HG03457 (cell line): ENCODE results near the gene IGF2BP1.
"Not testable (repeated sequence)": the region's sequence is repeated elsewhere in the genome, so short reads cannot be mapped to it uniquely, and the experiment has no call there.

ENCODE experiments used
- ATAC-seq: cut with Tn5 transposase; IDR thresholded peaks from one replicate; pipeline ENCODE4 v1.9.1; 2021; ENCODE audit warnings: moderate number of reproducible peaks; ENCODE audit not compliant: unreplicated experiment

The IGF2BP1 gene

DNA sequence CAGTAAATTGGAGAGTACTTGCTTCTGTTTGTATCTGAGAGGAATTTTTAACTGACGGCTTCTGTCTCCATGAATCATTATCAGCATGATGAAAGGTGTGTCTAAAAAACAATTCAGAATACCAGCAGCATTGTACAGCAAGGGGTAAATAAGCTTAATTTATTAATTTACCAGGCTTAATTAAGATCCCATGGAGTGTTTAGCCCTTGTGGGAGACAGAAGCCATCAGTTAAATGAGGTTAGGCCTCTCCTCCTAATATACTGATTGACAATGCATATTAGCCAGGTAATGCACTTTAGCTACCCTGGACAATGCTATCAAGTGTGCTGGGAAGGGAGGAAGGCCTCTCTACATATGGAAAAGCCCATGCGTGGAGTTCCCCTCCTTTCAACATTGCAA, 53.4 kb downstream of the IGF2BP1 start:
- ATAC-seq: no peak

DNA sequence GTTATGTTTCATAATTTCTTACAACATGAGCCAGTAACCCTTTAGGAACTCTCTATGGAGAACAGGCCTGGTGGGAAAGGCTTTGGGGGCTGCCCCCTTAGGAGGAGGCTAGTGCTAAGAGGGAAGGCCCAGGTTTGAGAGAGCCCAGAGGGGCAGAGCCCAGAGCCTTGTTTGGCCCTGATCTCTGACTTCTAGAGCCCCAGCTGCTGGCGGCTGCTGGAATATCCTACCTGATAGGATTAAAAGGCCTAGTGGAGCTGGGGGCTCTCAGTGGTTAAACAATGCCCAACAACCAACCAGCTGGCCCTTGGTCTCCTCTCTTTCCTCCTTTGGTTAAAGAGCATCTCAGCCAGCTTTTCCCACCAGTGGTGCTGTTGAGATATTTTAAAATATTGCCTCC, 54.1 kb downstream of the IGF2BP1 start:
- ATAC-seq: no peak

DNA sequence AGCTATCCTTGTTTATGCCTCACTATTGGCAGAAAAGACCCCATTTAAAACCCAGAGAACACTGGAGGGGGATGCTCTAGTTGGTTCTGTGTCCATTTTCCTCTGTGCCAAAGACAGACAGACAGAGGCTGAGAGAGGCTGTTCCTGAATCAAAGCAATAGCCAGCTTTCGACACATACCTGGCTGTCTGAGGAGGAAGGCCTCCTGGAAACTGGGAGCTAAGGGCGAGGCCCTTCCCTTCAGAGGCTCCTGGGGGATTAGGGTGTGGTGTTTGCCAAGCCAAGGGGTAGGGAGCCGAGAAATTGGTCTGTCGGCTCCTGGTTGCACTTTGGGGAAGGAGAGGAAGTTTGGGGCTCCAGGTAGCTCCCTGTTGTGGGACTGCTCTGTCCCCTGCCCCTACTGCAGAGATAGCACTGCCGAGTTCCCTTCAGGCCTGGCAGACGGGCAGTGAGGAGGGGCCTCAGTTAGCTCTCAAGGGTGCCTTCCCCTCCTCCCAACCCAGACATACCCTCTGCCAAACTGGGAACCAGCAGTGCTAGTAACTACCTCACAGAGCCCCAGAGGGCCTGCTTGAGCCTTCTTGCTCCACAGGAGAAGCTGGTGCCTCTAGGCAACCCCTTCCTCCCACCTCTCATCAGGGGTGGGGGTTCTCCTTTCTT, 56.1 kb downstream of the IGF2BP1 start:
- no peak for ATAC-seq

DNA sequence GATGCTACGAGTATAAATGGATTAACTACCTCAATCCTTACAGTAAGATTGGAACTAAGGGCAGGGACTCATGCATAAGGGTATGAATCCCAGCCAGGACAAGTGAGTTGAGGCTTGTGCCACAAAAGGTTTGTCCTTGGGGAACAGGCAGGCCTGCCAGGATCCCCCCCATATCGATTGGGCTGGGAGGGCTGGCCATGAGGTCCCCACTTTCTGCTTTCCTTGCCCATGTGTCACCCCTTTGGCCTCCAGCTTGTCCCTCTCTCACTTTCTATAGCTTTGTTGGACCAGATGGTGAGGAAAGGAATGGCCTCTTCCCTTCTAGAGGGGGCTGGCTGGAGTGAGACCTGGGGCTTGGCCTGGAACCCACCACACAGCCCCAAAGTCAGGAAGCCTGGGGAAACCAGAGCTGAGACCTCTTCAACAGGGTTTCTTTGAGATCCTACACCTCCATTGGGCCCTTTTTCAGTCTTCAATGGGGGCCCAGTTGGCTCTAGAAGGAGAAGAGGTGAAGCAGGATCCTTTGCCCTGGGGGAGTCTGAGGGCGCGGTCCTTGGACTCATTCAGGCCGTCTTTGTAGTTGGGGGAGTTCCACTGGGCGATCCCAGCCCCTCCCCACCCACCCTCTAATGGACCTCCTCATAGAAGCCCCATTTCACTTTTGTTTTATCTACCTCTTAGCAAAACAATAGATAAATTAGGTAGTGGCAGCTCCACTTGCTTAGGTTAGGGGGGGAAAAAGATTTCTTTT, 57.3 kb downstream of the IGF2BP1 start:
- ATAC-seq: no peak

DNA sequence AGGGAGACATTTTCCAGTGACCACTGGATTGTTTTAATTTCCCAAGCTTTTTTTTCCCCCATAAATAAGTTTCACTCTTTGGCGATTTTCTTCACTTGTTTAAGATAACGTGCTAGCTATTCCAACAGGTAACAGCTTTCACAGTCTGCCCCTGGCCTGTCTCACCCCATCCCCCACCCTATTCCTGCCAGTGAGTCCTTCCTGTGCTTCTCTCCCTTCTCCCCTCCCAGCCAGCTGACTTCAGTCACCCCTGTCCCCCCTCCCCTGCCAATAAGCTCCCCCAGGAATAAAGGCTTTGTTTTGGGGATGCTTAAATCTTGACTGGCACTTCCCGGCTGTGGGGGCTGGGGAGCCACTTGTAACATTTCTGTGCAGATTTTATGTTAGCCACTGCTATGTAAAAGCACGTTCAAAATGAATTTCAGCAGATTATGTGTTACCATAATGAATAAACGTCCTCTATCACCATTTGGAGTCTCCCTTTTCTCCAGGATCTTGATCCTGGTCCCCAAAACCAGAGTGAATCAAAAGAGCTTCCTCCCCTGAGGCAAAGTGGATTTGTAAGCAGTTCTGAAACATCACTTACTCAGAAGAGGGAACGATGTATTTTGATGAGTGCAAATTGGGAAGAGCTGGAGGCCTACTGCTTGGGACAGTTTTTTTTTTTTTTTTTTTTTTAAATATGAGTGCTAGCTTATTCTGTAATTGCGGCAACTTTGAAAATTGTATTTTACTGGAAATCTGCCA, 58.2 kb downstream of the IGF2BP1 start:
- ATAC-seq: no peak

DNA sequence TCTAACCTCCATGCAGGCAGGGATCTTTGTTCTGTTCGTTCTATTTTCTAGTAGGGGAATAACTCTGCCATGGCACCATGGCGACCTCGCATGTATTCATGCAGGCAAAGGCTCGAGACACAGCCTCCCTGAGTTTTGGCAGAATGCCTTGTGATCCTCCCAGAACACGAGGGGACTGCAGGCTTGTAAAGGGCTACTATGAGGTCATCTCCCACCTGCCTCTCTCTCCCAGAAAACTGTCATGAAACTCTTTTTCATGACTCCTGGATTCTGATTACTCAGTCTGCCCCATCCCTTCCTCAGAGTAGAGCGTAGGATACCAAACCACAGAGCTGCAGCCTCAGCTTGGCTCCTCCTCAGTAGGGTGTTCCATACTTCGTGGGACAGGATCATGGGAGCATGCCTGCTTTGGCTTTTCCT, 64.3 kb downstream of the IGF2BP1 start:
- ATAC-seq: no peak

DNA sequence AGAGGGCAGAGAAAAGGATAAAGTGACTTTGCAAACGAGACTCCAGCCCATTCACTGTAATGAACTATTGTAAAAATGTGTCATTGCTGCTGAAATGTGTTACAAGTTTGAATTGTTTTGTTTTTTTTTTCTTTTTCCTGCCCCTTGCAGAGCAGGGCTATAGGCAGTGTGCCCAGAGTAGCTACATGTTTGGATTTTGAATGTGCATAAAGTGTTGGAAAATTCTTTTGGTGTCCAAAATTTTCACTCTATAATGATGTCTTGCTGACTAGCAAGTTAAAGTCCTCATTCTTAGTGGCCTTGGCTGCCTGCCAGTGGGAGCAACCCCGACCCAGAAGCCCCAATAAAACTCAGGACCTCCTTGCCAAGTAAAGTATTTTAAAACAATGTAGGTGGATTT, 66.5 kb downstream of the IGF2BP1 start:
- ATAC-seq: no peak

DNA sequence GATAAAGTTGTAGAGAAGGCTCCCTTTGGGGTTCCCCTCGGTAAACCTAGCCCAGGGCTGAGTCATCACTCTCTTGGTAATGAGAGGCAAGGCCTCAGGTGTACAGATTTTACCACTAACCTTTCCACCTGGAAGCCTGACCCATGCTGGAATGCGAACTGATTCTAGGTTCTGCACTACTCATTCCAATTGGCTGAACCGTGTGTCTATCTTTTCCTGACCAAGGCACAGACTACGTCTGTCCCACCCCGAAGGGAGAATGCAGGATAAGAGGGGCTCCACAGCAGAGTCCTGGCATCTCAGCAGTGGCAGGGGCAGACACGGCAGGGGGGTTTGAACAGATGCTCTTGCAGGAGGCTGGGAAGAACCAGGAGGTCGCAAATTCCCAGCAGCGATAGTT, 70.0 kb downstream of the IGF2BP1 start:
- no peak for ATAC-seq

DNA sequence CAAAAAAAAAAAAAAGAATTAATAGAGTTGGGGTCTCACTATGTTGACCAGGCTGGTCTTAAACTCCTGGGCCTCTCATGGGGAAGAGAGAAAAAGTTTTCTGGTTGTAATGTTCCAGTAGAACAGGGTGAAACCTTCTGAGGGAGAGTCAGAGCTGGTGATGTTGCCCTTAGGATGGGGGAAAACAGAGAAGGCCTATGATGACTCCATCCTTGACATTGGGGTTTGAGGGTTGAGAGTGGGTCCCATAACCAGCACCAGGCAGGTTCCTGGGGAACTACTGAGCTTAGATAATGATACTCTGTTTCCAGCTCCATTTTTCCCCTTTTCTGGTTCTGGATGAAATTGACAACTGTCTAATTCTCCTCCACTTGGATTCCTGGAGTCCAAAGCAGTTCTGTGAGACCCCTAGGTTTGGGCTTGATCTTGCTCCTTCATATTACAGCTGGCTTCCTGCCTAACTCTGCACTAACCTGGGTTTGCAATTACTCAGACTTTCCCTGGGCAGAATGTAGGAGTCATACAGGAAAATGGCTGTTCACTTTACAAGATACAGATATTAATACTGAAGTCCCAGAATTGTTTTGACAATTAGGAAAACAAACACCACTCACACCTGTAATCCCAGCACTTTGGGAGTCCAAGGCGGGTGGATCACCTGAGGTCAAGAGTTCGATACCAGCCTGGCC, 72.5 kb downstream of the IGF2BP1 start:
- no peak for ATAC-seq

DNA sequence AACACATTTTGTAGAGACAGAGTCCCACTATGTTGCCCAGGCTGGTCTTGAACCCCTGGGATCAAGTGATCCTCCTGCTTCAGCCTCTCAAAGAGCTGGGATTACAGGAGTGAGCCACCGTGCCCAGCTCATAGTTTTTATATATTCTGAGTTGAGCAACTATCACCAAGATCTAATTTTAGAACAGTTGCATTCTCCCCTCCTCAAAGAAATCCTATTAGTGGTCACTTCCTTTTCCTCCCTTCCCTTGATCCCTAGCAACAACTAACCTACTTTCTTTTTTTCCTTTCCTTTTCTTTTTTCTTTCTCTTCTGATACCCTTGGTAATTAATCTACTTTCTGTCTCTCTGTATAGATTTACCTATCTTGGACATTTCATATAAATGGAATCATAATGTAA, 73.9 kb downstream of the IGF2BP1 start:
- ATAC-seq: no peak

DNA sequence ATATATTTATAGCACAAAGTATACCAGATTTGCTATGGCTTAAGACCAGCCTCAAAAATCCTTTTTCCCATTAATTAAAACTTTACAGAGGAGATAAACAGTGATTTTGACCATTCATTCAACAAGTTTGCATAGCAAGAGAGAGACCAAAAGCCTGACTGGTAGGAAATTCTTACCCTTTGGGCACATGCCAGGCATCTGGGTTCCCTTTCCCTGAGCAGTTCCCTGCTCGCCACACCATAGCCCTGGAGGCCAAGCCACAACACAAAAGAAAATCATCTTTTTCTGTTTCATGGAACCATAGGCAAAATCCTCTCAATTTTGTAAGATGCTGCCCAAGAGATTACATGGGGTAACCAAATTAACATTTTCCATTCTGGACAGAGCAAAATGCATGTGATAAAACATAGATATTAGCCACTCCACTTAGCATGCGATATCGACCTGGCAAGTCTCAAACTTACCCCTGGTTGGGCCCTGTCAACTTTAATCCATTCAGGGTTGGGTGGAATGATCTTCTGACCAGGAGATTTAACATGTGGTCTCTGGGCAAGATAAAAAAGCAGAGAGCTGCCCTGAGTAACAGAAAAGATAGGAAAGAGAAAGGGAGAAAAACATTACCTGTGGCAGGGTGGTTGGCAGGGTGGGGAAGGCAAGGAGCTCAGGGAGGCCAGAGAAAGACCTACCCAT, 77.8 kb downstream of the IGF2BP1 start:
- ATAC-seq: no peak

DNA sequence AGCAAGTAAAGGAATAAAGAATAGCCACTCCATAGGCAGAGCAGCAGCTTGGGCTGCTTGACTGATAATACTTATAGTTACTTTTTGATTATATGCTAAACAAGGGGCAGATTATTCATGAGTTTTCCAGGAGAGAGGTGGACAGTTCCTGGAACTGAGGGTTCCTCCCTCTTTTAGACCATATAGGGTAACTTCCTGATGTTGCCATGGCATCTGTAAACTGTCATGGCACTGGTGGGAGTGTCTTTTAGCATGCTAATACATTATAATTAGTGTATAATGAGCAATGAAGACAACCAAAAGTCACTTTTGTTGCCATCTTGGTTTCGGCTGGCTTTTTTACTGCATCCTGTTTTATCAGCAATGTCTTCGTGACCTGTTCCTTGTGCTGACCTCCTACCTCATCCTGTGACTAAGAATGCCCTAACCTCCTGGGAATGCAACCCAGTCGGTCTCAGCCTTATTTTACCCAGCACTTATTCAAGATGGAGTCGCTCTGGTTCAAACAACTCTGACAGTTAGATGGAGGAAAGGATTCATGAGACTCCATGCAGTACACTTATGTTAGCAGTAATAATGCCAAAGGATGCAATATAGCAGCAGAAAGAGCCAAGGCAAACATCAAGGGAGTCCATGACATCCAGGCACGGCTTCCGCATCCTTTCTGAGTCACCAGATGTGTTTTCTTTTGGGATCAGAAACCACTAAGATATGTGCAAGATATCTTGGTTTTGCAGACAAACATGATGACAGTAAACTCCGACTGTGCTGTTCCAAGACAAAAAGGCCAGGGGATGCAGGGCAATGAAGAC, 79.6 kb downstream of the IGF2BP1 start:
- ATAC-seq: no peak

DNA sequence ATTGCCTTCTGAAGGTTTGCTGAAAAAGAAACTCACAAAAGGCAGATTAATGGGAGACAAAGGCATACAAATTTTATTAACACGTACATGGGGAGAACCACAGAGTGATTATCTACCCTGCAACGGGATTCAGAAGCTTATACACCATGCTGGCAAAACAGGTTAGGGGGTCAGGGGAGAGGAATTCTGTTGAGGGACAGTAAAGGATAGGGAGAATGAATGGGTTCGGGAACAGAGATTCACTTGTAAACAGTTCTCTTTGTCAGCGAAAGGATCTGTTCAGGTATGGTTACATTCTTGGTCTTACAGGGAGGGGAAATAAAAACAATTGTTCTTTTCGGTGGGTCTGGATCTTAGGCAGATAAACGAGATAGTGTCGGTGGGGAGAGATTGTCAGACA, 81.1 kb downstream of the IGF2BP1 start:
- no peak for ATAC-seq

DNA sequence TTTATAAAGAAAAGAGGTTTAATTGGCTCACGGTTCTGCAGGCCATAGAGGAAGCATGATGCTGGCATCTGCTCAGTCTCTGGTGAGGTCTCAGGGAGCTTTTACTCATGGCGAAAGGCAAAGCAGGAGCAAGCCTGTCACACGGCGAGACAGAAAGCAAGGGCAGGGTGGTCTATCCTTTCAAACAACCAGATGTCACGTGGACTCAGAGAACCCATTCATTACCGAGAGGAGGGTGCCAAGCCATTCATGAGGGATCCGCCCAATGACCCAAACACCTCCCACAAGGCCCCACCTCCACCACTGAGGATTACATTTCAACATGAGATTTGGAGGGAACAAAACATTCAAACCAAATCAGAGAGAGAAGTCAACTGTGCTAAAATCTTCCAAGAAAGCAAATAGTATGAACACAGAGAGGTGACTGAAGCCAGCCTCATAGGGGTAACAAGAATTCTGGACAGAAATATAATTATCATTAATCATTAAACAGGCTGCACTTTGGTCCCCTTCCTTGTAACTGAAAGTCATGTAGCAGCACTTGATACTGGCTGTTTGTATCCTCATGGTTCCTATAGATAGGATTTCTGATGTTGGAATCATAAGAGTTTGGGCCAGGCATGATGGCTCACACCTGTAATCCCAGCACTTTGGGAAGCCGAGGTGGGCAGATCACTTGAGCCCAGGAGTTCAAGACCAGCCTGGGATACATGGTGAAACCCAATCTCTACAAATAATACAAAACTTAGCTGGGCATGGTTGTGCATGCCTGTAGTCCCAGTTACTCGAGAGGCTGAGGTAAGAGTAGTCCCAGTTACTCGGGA, 82.9 kb downstream of the IGF2BP1 start:
- no peak for ATAC-seq

DNA sequence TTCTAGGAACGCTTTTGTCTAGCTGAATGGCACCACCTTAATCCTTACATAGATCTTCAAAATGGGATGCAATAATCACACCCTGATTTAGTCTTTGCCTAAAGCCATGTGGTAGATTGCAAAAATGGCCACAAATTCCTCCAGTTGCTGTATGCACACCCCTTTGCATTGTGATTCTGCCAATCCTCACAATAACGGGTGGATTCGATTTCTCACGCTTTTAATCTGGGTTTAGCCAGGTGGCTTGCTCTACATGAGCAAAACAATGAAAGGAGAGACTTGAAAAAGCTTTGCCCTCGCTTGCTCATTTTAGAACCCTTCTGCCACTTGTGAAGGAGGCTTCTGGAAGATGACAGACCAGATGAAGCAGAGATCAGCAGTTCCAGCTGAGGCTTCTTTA, 85.0 kb downstream of the IGF2BP1 start:
- ATAC-seq: no peak

DNA sequence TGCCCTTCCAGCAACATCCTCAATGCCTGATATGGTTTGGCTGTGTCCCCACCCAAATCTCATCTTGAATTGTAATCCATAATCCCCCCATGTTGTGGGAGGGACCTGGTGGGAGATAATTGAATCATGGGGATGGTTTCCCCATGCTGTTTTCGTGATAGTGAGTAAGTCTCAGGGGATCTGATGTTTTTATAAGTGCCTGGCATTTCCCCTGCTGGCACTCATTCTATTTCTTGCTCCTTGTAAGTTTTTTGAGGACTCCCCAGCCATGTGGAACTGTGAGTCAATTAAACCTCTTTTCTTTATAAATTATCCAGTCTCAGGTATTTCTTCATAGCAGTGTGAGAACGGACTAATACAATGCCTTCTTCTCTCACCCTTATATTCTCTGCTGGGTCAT, 87.9 kb downstream of the IGF2BP1 start:
- ATAC-seq: not testable (repeated sequence)

DNA sequence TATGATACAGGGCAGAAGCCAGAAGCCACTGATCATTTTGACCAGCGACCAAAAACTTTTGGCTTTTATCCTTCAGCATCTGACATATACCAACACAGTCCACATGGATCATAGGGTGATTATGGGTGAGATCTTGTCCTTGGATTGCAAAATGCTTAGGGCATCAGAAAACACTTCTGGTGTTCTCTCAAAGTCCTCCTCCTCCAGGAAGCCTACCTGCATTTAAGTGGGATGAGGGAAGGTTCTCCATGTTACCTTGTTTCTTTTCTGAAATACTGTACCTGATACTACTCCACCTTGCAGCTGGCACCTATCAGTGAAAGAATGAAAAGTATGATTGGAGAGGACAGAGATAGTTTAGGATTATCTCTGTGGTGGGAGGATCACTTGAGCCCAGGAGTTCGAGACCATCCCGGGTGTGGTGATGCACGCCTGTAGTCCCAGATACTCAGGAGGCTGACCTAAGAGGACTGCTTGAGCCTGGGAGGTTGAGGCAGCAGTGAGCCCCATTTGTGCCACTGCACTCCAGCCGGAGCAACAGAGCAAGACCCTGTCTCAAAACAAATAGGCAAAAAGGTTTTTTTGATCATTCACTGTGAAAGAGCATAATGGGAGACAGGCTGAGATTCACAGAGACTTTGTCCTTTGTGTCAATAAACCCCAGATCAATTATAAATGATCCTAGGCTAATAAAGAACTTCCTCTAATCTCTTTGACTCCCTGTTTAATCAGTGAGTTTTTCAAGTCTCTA, 88.6 kb downstream of the IGF2BP1 start:
- ATAC-seq: no peak

DNA sequence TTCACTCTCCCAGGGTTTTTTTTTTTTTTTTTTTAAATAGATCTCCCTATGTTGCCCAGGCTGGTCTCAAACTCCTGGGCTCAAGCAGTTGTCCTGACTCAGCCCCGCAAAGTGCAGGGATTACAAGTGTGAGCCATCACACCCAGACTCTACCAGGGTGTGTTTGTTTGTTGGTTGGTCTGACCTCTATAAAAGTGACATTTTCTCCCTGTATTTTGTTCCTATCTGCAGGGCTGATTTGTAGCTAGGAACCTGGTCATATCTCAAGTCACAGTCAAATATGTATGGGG, 89.1 kb downstream of the IGF2BP1 start:
- no peak for ATAC-seq

DNA sequence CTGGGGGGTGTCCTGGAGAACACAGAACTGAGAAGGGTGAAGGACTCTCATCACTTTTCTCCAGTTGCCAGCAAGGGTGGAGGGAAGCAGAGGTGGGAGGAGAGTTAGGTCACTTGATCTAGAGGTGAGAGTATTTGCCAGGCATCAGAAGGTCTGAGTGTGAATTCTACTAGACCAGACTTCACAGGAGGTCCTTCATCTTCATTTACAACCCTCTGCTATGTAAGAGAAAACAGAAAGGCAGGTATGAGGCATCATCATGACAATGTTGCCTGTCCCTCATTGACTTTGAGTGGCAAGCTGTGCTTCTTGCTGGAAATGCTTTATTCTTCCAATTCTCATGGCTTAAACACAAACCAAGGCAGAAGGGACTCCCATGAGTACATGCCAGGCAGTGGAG, 89.5 kb downstream of the IGF2BP1 start:
- no peak for ATAC-seq
